NCI-H526 (cell line): ENCODE measurements around the gene SIRPD.
"Not testable (repeated sequence)": the region's sequence is repeated elsewhere in the genome, so short reads cannot be mapped to it uniquely, and the experiment has no call there.

Experiments used
- DNase-seq, 2 experiments: peaks; one replicate each; lab custom pipeline; 2025; lab: John Stamatoyannopoulos, UW

Gene SIRPD

GRCh38 chr20:1537731-1538058 is 19.8 kb downstream of the SIRPD start:
- DNase-seq: no peak

- DNase-seq: no peak
Measured at GRCh38 chr20:1536893-1537730, 20.4 kb downstream of the SIRPD start.

- no peak for DNase-seq
Measured at GRCh38 chr20:1535420-1536175, 21.9 kb downstream of the SIRPD start.

GRCh38 chr20:1534526-1534925 is 23.0 kb downstream of the SIRPD start:
- DNase-seq: no peak

- peak in 1 of 2 experiments; percentile 30 for DNase-seq
Measured at GRCh38 chr20:1533059-1533458, 24.4 kb downstream of the SIRPD start.

GRCh38 chr20:1528811-1529210 is 28.7 kb downstream of the SIRPD start:
- DNase-seq: no peak

GRCh38 chr20:1527923-1528322 is 29.6 kb downstream of the SIRPD start:
- no peak for DNase-seq

- no peak for DNase-seq
Measured at GRCh38 chr20:1526896-1527295, 30.6 kb downstream of the SIRPD start.

- no peak for DNase-seq
Measured at GRCh38 chr20:1526310-1526709, 31.2 kb downstream of the SIRPD start.

GRCh38 chr20:1524004-1524403 is 33.5 kb downstream of the SIRPD start:
- peak; percentile 35 to 37 for DNase-seq

- DNase-seq: no peak
Measured at GRCh38 chr20:1517010-1517409, 40.5 kb downstream of the SIRPD start.

GRCh38 chr20:1513801-1514200 is 43.7 kb downstream of the SIRPD start:
- no peak for DNase-seq

- peak; percentile 42 to 72 for DNase-seq
Measured at GRCh38 chr20:1509237-1509636, 48.3 kb downstream of the SIRPD start.

- DNase-seq: no peak
Measured at GRCh38 chr20:1508574-1508973, 48.9 kb downstream of the SIRPD start.

- no peak for DNase-seq
Measured at GRCh38 chr20:1507276-1507675, 50.2 kb downstream of the SIRPD start.

- DNase-seq: no peak
Measured at GRCh38 chr20:1505871-1506270, 51.6 kb downstream of the SIRPD start.

- no peak for DNase-seq
Measured at GRCh38 chr20:1505361-1505760, 52.1 kb downstream of the SIRPD start.

- peak; percentile 96 to 97 for DNase-seq
Measured at GRCh38 chr20:1503564-1504227, 53.8 kb downstream of the SIRPD start.

GRCh38 chr20:1500496-1500895 is 57.0 kb downstream of the SIRPD start:
- peak in 1 of 2 experiments; percentile 30 for DNase-seq

GRCh38 chr20:1499528-1500420 is 57.7 kb downstream of the SIRPD start:
- DNase-seq: no peak

- DNase-seq: not testable (repeated sequence)
Measured at GRCh38 chr20:1497371-1497770, 60.1 kb downstream of the SIRPD start.

GRCh38 chr20:1496930-1497329 is 60.6 kb downstream of the SIRPD start:
- DNase-seq: no peak
